EH (cell line): ENCODE data around the gene MYO1A.
"Not testable (repeated sequence)": the region's sequence is repeated elsewhere in the genome, so short reads cannot be mapped to it uniquely, and the experiment has no call there.

Experiments used
- DNase-seq: peaks from one replicate; pipeline ENCODE4 v3.0.0-alpha.2; 2015; ENCODE audit warnings: low read depth

MYO1A gene

DNA sequence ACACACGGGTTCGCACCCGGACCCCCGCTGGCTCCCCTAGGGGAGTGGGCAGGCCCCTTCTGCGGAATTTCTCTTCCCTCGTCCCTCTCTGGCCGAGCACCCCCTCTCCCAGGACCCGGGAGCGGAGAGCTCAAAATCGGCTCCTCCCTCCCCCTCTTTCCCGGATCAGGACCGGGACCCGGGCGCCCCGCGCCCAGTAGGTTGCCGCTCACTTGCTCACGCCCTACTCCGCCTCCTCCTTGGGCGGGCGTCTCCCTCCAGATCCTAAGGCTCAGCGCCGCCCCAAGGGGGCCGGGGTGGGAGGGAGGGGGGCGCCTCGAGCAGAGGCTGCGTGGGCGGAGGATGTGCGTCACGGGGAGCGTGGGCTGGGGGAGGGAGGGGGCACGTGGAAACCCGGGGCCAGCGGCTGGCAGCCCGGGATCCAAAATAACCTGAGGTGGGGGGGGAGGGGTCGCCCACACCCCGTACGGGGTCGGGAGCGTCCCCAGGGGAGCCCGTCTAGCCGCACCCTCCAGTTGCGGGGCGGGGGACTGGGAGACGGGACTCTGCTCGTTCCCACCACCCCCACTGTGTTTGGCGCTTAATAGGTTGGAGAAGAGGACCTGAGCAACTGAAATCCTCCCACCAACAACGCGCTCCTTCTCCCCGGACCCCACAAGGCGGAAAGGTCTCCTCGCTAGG is 37.2 kb upstream of the MYO1A start:
- peak; percentile 90 for DNase-seq

DNA sequence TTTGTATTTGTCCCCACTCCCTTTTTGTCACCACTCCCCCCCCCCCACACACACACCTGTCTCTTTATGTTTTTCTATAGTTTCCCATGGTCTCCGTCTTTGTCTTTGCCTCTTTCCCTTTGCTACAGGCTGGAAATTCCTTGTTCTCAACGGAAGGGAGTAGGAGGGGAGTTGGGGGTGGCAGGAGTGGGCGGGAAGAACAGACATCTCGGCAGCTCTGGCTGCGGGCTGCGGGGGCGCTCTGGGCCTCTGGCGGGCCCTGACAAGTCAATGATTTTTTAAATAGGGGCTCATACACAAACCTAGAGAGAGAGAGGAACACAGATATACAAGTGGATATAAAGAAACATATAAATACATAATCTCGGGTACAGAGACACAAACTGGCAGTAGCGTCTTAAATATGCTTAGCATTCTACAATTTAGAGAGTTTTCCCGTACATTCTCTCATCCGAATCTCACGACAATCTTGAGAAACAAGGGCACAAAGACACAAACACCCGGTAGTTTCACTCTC is 36.6 kb upstream of the MYO1A start:
- DNase-seq: peak; percentile 81

DNA sequence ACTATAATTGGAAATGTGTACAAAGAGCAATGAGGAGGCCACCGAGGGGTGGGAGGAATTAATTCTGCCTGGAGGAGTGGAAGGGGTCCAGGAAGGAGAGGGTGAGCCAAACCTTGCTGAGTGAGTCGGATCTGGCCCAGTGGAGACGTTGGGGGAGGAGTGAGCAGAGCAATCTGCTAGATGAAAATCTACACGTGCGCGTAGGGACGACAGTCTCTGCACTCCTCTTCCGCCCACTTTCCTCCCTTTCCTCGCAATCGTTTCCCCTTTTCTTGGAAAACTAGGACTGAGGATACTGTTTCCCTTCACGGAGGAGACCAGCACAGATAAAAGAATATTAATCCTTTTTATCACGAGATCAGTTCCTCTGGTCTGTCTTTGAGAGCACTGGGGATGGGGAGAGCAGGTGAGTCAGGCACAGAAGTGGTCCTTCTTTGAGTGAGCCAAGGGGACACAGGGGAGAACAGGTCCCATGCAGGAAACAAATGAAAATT is 36.1 kb upstream of the MYO1A start:
- DNase-seq: peak; percentile 58

DNA sequence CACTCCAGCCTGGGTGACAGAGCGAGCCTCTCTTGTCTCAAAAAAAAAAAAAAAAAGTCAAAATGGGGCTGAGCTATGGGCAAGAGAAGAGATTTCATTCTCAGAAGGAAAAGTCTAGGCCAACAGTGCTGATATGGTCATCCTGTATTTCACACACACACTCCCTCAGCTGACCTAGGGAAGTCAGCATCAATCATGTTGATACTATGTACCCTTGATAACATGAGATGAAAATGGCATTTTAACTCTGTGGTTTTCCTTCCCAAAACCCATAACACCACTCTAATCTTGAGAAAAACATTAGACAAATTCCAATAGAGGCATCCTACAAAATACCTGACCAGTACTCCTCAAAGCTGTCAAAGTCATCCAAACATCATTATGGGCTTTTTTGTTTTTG is 30.9 kb upstream of the MYO1A start:
- DNase-seq: no peak

DNA sequence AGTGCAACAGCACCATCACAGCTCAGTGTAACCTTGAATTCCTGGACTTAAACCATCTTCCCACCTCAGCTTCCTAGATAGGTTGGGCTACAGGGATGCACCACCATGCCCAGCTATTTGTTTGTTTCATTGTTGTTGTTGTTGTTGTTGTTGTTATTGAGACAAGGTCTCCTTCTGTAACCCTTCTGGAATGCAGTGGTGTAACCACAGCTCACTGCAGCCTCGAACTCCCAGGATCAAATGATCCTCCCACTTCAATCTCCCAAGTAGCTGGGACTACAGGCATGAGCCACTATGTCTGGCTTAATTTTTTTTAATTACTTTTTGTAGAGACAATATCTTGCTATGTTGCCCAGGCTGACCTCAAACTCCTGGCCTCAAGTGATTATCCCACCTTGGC is 29.9 kb upstream of the MYO1A start:
- DNase-seq: no peak

DNA sequence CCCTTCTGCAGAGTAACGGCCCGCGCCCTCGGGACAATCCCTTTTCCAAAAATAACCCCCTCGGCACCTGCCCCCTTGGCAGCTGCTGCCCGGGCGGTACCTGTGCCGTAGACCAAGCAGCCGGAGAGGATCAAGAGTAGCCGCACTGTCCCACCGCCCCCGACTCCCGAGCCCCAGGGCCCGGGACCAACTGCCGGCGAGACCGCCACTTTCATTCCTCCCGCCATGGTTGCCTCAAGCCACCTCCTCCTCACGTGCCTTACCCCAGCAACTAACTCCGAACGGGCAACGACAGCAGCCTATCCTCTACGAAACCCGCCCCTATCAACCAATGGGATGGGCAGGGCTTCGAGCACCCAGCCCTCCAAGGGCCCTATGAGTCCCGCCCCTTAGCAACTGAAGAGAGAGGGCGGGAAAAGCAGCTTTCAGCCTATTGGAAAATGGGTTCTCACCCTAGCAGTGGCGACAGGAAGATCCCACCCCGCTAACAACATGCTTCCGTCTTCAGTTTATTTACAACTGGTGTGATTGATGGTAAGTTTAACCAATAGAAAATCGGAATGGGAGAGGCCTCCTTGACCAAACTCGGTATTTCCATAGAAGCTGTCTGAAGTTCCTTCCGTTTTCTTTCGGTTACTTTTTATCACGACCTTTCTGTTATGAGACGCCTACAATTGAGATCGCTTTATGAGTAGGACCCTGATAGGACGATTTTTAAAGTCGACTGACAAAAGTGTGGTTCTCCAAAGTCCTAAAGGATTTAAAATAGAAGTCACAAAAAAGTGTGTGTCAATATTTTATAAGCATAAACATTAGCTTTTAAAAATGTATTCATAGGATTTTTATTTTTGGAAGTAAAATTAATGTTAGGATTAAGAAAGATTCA is 28.8 kb upstream of the MYO1A start, which contains the start of gene NEMP1:
Gene NEMP1, minus strand, starts transcription at position 273 of the 886 bp plus-strand sequence. Its CDS starts 46 bp downstream, at position 227.
- peak; percentile 100 for DNase-seq

DNA sequence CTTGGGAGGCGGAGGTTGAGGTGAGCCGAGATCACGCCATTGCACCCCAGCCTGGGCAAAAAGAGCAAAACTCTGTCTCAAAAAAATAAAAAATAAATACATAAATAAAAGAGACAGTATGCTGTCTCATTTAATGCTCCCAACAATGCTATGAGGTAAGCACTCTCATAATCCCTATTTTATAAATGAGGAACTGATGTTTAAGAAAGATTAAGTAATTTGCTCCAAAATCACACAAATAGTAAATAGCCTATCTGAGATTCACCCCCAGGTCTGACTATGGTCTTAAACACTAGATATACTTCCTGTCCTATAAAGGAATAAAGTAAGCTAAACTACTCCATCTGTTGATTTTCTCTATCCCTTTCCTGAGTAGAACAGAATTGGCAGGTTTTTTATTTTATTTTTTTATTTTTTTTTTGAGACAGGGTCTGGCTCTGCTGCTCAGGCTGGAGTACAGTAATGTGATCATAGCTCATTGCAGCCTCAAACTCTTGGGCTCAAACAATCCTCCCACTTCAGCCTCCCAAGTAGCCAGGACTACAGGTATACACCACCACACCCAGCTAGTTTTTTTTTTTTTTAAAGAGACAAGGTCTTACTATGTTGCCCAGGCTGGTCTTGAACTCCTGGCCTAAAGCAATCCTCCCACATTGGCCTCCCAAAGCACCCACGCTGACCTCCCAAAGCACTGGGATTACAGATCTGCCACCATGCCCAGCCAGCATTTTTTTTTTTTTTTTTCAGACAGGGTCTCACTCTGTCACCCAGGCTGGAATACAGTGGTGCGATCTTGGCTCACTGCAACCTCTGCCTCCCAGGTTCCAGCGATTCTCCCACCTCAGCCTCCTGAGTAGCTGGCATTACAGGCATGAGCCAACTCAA is 23.9 kb upstream of the MYO1A start:
- DNase-seq: not testable (repeated sequence)

DNA sequence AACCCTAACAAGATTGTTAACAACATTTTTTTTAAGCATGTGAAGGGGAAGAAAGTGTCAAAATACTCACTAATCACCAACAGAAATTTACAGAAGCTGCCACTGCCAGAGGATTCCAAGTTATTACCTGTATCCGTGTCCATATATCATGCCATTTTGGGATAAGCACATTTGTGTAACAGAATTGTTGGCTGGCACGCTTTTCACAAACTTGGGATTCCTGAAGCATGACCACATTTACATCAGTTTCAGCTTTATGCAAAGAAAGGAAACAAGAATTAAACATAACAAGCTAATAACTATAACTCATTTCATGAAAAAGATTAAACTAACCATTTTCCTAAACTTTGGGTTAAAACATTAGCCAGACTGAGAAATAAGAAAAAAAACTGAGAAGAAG is 22.7 kb upstream of the MYO1A start:
- peak; percentile 60 for DNase-seq

DNA sequence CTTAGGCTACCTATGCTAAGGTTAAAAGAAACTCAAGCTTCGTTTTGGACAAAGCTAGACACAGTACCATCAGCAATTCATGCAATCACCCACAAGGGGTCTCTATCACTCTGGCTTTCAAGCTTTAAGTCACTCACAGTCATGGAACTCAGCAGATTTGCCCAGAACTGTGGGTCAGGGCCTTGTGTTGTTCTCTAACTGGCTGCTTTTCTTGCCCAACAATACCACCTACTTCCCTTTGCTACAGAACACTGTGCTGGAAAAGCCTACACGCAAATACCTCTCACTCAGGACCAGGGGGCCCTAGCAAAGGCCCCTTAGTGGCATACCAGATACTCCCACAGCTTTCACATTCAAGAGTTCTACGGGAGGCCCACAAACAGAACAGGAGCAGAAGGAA is 19.6 kb upstream of the MYO1A start:
- peak; percentile 84 for DNase-seq

DNA sequence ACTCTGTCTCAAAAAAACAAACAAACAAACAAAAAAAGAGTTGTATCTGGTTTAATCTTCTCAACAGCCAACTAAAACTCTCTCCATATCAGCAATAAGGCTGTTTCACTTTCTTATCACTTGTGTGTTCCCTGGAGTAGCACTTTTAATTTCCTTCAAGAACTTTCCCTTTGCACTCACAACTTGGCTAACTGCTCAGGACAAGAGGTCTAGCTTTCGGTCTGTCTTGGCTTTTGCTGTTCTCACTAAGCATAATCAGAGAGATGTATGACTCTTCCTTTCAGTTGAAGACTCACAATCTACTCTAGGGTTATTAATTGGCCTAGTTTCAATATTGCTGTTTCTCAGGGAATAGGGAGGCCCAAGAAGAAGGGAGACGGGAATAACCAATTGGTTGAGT is 16.3 kb upstream of the MYO1A start:
- no peak for DNase-seq

DNA sequence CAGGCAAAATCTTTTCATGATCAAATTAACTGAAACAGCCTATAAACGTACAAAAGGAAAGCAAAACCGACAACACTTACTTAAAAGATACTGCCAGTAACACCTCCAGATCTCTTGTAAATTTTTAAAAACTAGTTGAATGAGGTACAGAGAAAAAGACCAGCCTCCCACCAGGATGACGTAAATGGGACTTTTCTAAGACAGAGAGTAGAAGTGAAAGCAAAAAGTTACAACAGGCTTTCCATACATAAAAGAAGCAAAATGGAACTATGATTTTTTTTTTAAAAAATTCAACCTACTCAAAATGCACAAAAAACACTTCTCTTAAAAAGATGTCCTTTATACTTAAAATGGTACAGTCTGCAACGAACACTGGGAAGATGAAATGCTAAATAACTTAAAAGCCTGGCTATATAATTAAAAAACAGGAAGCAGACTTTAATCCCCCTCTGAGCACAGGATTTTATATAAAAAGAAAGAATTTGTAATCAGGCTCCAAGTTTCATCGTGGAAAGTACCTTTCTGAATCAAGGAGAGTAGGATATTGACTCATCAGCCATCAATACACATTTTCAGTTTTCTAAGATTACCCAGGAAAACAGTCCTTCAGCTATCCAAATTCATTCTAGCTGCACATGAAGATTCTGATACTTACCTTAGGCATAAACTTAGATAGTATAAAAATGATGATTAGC is 14.2 kb upstream of the MYO1A start:
- DNase-seq: no peak

DNA sequence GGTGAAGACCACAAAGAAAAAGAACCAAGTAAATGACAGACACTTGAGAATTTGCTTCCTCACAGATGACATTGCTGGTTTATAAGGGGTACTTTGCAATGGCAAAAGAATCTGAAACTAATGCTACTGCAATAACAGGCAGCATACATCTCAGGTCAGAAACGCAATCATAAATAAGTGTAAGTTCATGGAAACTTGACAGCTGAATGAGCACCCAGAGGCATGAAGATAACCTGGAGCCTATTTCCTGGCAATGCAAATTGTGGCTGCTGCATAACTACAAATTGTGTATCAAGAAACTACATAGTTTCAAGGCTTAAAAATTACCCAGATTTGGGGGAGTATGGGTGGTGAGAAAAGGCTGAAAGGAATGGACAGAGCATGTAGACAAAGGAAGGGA is 8.5 kb upstream of the MYO1A start:
- DNase-seq: no peak

DNA sequence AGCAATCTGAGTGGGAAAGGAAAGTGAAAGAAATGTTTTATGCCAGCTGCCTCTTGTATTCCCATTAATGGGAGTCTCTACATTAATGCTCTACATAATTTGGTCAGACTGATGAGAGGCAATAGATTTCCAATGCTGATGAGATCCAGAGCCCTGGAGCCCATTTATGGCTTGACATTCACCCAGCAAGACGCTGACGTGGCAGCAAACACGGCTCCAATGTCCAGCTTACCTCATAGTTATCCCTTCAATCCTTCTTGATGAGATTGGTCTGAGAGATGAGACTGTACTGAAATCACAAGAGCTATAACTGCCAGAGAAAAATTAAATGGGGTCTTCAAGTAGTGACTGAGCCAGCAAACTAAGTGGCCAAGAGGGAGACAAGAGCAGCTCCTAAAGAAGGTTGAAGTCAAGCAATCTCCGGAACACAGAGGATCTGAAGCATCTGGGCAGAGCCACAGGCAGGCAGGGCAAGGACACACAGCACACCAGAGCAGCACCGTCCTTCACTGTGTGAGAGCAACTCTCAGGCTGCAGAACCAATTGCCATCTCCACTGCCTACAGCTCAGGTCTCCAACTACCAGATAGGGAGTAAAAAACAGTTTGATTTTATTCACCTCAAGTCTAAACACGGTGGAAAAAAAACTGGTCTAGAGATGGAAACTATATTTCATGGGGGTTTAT is 7.3 kb upstream of the MYO1A start:
- DNase-seq: no peak

DNA sequence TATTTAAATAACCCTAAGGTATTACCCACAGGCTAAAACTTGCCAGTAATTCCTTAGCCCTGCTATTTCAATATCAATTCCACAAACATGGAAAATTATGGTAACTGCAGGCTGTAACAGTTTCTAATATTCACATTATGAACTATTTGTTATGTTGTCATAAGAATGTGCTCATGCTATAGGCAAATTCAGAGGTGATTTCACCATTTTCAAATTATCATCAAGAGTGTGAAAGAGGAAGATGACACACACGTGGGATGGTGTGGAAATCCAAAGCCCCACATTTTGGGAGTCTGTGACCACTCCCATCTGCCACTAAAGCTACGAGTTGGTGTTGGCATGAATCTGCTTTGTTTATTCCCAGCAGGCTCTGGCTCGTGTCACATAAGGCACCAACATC is 5.9 kb upstream of the MYO1A start:
- no peak for DNase-seq

DNA sequence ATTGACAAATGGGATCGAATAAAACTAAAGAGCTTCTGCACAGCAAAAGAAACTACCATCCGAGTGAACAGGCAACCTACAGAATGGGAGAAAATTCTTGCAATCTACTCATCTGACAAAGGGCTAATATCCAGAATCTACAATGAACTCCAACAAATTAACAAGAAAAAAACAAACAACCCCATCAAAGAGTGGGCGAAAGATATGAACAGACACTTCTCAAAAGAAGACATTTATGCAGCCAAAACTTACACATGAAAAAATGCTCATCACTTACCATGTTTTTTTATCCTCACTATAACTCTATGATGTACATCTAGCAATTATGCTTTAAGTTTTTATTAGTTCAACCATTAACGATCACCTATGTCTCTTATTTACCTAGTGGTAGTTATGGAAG is 4.0 kb upstream of the MYO1A start:
- DNase-seq: not testable (repeated sequence)

DNA sequence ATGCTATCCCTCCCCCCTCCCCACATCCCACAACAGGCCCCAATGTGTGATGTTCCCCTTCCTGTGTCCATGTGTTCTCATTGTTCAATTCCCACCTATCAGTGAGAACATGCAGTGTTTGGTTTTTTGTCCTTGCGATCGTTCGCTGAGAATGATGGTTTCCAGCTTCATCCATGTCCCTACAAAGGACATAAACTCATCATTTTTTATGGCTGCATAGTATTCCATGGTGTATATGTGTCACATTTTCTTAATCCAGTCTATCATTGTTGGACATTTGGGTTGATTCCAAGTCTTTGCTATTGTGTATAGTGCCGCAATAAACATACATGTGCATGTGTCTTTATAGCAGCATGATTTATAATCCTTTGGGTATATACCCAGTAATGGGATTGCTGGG is 3.2 kb upstream of the MYO1A start:
- DNase-seq: not testable (repeated sequence)

DNA sequence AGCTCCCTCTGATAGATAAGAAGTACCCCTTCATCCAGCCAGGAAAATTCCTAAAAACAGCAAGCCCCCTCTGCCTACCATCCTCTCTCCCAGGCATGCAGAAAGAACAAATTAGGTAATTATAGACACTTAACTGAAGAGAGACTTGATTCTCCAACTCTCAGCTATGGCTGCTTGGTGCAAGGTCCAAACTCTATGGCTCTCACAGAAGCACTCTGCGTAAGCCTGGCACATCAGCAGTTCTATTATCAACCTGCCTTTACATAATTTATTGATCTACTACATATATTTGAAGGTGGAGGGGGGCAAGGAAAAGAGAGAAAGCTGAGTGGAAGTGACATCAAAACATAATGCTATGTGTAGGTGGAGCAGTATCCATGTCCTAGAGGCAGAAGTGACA is 1.1 kb upstream of the MYO1A start:
- DNase-seq: no peak

DNA sequence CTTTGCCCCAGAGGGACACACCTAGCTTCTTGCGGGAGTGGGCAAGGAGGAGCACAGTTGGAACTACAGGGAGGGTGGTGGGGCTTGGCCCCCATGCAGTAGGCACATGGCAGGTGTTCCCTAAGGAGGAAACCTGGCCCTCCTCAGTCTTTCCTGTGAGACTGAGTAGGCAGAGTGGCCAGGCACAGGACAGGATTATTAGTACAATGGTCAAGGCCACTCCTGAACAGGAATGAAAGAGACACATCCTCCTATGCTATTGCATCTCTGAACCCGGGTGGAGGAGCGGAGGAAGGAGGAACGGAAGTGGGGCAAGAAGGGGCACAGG is 846 bp downstream of the MYO1A start:
- no peak for DNase-seq

DNA sequence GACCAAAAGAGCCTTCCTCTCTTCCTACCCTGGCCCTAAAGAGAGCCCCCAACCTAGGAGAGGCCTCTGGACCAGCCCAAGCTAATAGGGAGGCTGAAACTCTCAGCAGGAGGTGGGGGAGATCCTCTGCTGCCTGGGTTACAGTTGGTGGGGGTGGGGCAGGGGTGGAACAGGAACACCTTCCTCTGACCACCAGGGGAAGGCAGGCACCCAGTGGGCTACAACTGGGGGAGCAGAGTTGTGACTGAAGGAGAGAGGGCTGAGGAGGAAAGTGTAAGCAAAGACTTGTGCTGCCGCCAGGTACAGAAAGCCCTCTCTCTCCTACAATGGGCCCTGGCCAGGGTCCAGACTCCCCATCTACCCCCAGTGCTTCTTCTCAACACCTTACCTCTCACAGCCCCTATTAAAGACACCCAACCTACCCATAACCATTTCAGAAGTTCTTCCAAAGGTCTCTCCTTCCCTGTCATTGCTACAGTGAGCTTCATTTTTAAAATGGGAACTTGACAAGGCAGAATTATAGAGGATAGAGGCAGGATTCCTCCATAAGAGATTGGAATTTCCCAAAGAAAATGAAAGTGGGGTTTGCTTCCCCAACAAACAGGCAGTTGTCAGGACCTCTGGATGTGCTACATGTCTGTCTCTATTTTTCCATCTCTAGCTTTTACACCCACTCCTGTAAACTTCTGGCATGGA is 1.4 kb downstream of the MYO1A start:
- DNase-seq: no peak

DNA sequence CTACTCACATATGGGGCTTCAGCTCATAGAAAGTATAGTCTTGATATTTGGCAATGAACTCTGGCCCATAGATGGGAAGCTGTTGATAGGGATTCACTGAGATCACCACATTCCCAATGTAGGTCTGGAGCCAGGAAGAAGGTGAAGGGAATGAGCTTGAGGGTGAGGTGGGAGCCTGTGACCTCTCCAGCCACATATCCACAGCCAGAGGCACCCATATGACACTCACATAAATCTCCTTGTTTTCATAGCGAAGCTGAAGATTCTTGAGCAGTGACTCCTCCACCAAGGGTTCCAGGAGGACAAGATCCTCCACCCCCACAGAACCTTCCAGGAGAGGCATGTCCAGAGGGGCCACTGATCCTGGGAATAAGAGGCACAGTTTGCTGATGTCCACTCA is 1.9 kb downstream of the MYO1A start:
- peak; percentile 90 for DNase-seq
